TTC549 (cell line): ENCODE results near the gene PPARA.

Experiments
- FAIRE-seq: peaks from 2 replicates; lab custom pipeline; 2012; peaks lifted over from hg19 to GRCh38; lab: Jason Lieb, UNC

PPARA gene

GRCh38 chr22:46114518-46115387, 35.6 kb upstream of the PPARA start:
- no peak for FAIRE-seq

GRCh38 chr22:46115388-46115678, 35.0 kb upstream of the PPARA start:
- FAIRE-seq = no peak

GRCh38 chr22:46115755-46116490, 34.4 kb upstream of the PPARA start:
- FAIRE-seq = no peak

GRCh38 chr22:46116491-46116958, 33.8 kb upstream of the PPARA start:
- FAIRE-seq = no peak

GRCh38 chr22:46117206-46118199, 32.8 kb upstream of the PPARA start:
- FAIRE-seq = no peak

- no peak for FAIRE-seq
Measured at GRCh38 chr22:46119093-46119728, 31.1 kb upstream of the PPARA start.

GRCh38 chr22:46119729-46120419, 30.5 kb upstream of the PPARA start:
- no peak for FAIRE-seq

GRCh38 chr22:46120420-46120737, 29.9 kb upstream of the PPARA start:
- FAIRE-seq = no peak

- FAIRE-seq = no peak
Measured at GRCh38 chr22:46121079-46121478, 29.2 kb upstream of the PPARA start.

GRCh38 chr22:46121523-46122287, 28.6 kb upstream of the PPARA start:
- no peak for FAIRE-seq

GRCh38 chr22:46122511-46122971, 27.8 kb upstream of the PPARA start:
- FAIRE-seq = no peak

GRCh38 chr22:46122980-46123693, 27.2 kb upstream of the PPARA start:
- no peak for FAIRE-seq

- FAIRE-seq = no peak
Measured at GRCh38 chr22:46123694-46124382, 26.5 kb upstream of the PPARA start.

- FAIRE-seq = no peak
Measured at GRCh38 chr22:46124383-46125144, 25.8 kb upstream of the PPARA start.

- no peak for FAIRE-seq
Measured at GRCh38 chr22:46125311-46125710, 25.0 kb upstream of the PPARA start.

- FAIRE-seq = no peak
Measured at GRCh38 chr22:46125816-46126765, 24.2 kb upstream of the PPARA start.

- FAIRE-seq = no peak
Measured at GRCh38 chr22:46126853-46127385, 23.4 kb upstream of the PPARA start.
